ENCODE data around the gene CDKL4.
"Not testable (repeated sequence)": the region's sequence is repeated elsewhere in the genome, so short reads cannot be mapped to it uniquely, and the experiment has no call there.

Gene CDKL4

GRCh38 chr2:39228413-39229209, 15.2 kb downstream of the CDKL4 start:
- DNase-seq (ENCODE audit: low read depth), result no peak

- DNase-seq (ENCODE audit: low read depth), result peak; percentile 19
These were observed 15.9 kb downstream of the CDKL4 start for GRCh38 chr2:39227628-39228412.

DNA sequence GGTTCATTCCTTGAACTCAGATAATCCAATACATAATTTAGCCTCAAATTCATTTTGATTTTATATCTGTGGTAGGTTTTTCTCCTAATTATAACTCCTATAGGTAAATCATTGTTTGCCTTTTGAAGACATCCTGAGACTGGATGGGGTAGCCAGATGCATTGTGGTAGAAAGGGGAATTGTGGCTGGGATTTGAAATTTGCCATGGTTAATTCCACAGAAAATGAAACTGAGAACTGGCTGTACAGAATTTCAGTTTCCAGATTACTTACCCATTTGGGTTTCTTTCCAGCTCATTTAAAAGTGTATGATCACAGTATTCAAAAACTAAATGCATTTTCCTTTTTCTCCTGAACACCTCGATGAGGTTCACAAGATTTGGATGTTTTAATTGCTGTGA, 18.2 kb downstream of the CDKL4 start:
- DNase-seq (ENCODE audit: low read depth), result no peak

- no peak for DNase-seq (ENCODE audit: low read depth)
These were observed 19.9 kb downstream of the CDKL4 start for GRCh38 chr2:39223909-39224308.

- no peak for DNase-seq (ENCODE audit: low read depth)
These were observed 22.3 kb downstream of the CDKL4 start for GRCh38 chr2:39221459-39221858.

DNA sequence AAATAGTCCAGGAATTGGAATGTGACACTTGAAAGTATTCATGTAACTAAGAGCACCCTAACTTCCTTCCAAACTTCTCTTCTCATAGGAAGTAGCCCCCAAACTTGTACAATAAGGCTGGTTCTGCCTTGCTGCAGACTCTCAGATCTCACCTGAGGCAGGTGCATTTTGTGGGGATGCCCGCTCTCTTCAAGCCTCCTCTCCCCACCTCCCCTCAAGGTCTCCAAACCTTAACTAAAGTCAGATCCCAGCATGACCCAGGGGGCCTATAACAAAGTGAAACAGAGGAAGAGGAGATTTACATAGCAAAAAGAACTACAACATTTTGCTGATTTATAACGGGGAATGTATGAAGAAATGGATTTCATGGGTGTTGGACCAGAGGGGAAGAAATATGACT, 23.6 kb downstream of the CDKL4 start:
- DNase-seq (ENCODE audit: low read depth), result no peak

DNA sequence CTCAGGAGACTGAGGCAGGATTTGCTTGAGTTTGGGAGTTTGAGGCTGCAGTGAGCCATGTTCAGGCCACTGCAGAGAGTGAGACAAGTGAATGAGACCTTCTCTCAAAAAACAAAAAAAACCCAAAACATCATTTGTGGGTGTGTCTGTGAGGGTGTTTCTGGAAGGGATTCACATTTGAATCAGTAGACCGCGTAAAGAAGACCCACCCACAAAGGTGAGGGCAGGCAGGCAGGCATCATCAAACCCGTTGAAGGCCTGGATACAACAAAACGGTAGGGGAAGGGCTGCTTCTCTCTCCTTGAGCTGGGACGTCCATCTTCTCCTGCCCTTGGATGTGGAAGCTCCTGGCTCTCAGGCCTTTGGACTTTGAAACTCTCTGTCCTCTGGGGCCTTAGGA, 25.4 kb downstream of the CDKL4 start:
- DNase-seq (ENCODE audit: low read depth), result no peak

DNA sequence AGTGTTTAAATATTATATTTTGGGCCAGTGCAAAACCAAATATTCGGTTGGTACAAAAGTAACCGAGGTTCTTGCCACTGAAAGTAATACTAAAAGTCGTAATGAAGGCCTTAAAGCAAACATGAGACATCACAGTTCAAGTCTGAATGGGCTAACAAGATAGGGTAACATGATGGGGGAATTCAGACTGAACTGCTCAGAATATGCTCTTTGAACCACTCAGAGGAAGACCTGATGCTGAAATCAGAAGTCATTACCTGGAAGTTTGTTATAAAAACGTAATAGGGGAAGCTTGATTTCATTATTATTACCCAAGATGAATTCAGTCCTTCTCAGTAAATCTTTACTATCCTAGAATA, 26.6 kb downstream of the CDKL4 start:
- no peak for DNase-seq (ENCODE audit: low read depth)

DNA sequence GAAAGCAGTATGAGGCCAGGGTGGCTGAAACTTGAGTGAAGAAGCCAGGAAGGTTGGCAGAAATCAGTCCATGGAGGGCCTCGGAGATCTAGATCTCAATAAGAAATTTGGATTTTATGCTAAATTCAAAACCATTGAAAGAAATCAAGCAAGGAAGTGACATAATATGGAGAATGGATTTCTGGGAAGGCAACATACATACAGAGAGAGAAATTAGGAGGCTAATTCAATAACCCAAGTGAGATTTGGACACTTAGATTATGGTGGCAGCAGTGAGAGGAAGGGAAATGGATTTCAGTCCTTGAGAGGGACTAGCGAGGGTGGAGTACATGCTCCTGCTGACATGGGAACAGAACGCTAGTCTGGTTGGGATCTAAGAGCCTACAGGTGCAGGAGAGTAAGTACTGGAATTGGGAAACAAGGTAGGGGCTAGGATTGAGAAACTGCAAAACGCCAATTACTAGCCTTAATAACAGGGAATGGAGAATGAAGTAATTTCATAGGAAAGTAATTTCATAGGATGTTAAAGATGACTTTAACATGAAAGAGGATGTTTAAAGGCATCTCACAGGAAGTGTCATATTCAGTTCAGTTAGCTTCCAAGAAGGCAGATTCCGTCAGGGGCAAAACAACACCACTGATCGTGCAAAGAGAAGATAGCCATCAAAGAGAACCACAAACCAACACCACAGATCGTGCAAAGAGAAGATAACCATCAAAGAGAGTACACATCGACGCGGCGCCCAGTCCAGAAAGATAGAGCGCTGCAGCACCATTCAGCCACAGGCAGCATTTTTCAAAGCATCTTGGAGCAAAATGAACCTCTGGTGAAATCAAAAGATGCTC, 27.2 kb downstream of the CDKL4 start:
- no peak for DNase-seq (ENCODE audit: low read depth)

- DNase-seq (ENCODE audit: low read depth), result no peak
These were observed 28.2 kb downstream of the CDKL4 start for GRCh38 chr2:39215545-39215944.

GRCh38 chr2:39213015-39213414, 30.8 kb downstream of the CDKL4 start:
- DNase-seq (ENCODE audit: low read depth), result no peak

DNA sequence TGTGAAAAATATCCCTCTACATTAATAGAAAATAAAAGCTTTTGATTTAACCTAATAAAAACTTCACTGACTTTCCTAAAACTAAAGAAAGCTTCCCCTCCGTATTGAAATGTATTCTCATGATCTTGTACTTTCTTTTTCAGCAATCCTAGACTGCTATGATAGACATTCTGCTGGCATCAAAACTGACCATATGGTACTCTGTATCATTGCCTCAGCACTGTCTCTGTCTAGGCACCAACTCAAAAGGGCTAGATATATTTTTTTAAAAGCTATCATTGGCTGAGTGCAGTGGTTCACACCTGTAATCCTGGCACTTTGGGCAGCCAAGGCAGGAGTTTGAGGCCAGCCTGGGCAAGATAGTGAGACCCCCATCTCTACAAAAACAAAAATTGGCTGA, 32.9 kb downstream of the CDKL4 start:
- no peak for DNase-seq (ENCODE audit: low read depth)

GRCh38 chr2:39203382-39203781, 40.4 kb downstream of the CDKL4 start:
- no peak for DNase-seq (ENCODE audit: low read depth)

- no peak for DNase-seq (ENCODE audit: low read depth)
These were observed 41.0 kb downstream of the CDKL4 start for GRCh38 chr2:39202639-39203369.

DNA sequence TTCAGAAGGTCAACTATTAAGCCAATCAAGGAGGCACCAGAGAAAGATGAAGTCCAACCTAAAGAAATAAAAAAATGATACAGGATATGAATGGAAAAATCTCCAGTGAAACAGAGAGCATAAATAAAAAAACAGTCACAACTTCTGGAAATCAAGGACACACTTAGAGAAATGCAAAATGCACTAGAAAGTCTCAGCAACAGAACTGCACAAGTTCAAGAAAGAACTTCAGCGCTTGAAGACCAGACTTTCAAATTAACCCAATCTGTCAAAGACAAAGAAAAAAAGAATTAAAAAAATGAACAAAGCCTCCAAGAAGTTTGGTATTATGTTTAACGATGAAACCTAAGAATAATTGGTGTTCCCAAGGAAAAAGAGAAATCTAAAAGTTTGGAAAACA, 46.8 kb downstream of the CDKL4 start:
- DNase-seq (ENCODE audit: low read depth), result not testable (repeated sequence)

DNA sequence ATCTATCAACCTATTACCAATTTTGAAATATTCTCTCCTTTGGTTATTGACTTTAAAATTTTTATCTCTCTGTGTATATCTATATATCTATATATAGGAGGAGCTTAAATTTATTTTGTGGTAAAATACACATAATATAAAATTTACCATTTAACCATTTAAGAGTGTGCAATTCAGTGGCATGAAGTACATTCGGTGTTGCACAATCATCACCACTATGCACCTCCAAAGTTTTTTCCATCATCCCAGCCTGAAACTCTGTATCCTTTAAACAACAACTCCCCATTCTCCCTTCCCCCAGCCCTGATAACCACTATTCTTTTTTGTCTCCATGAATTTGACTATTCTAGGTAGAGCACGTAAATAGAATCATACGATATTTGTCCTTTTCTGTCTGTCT, 49.1 kb downstream of the CDKL4 start:
- DNase-seq (ENCODE audit: low read depth), result no peak

DNA sequence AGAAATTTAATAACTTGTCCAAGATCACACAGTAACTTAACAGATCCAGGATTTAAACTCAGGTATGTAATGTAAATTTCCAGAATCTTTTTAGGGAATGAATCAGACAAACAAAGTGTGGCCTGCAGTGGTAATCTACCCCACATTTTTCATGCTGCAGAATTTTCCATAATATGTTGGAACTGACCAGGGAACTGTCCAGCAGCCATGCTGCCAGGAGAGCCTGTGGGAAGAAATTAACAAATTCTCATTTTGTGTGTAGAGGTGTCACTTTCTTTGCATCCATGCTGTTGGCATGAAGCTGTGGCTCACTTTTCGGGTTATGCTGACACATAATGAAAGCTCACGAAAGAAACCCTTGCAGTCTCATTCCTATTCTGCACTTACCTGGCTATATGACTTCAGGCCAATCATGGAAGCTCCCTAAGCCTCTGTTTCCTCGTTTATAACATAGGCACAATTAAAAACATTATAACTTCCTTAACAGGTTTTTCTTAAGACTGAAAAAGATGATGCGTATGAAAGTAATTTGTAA, 54.7 kb downstream of the CDKL4 start:
- no peak for DNase-seq (ENCODE audit: low read depth)

DNA sequence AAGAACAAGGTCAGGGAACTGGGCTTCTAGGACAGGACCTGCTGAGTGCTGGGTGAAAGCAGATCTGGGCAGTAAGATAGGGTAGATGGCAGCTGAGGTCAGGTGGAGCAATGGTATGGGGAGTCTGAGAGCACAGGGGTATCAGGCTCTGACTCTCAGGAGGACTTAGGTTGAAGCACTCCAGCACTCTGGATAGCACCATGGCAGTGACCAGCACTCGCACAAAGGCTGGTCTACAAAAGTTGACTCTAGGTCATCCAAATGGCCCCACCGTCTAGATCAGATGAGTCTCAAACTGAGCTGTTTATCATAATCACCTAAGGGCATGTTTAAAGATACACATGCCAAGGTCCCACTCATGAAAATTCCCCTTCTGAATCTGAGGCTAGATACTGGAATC, 60.1 kb downstream of the CDKL4 start:
- no peak for DNase-seq (ENCODE audit: low read depth)

- no peak for DNase-seq (ENCODE audit: low read depth)
These were observed 62.5 kb downstream of the CDKL4 start for GRCh38 chr2:39181297-39181696.

DNA sequence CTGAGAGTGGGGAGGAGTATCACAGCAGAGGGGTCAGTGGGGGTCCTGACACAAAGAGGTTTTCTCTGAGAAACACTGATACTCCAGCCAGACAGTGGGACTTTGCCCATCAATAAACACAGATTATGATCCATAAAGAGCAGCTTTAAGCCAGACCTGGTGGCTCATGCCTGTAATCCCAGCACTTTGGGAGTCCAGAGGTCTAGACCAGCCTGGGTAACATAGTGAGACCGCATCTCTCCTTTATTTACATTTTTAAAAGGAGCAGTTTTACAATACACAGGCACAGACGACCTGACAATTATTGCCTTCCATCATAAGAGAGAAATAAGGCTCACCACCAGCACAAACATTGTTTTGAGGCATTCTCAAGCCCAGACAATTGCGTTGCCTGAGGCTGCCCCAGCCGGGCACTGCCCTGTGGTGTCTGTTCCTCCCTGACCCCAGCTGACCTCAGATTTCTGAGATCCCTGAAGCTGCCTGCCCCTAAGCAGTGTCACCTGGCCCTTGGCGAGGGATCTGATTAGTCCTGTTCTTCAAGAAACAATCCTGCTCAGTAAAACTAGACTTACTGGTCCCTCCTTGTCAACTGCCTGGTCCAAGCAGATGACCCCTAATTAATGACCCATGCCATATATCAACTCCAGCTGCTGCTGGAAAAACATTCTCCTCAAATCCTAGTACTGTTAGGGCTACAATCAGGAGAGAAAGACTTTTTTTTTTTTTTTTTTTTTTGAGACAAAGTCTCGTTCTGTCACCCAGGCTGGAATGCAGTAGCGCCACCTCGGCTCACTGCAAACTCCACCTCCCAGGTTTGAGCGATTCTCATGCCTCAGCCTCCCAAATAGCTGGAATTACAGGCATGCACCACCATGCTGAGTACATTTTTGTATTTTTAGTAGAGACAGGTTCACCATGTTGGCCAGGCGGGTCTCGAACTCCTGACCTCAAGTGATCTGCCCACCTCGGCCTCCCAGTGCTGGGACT, 63.5 kb downstream of the CDKL4 start:
- no peak for DNase-seq (ENCODE audit: low read depth)

Data from HS-5 (cell line).